Measurements from ENCODE around the gene SORCS2. TPM values are rescaled to one million over a fixed set of nuclear protein-coding genes. Genes with fewer than 3 reads are reported as not detected.

Gene SORCS2
- polyA plus RNA-seq, 1 donor from 2014 or later: 1.0 TPM

DNA sequence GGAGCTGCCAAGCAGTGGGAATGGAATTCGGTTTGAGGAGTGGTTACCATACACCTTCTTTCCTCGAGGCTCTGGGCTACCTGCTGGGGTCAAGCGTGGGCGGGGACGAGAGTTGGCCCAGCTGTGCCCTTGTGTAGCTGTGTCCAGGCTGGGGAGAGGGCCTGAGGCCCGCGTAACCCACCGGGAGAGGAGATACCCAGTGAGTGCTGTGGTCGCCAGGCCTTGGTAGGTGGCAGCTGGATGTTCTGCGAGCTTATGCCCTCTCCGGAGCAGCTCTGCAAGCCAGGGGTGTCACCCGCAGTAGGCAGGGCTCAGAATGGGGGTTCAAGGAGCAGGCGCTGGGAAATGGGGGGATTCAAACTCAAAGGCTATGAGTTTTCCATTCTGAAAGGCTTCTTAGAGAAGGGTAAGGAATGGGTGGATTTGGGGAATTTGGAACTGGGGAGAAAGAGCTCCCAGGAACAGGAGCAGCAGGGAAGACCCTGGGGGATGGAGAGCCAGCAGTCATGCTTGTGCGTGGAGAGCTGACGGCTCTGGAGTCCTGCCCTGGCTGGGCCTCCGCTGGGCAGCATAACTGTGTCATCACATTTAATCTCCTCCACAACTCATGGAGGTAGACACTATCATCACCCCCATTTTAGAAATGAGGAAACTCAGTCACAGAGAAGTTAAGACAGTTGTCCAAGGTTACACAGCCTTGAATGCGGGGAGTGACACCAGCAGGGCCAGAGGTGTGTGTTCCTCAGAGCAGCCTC is 117.5 kb downstream of the SORCS2 start:
- Histone ChIP-seq H3K79me2 (replicated peaks; ENCODE audit: insufficient read depth, low read length) (no peaks in the 10 kb centered on the region), H3K9me3 (ENCODE audit: low read length) (no peaks in the 10 kb centered on the region), H3K4me3 (ENCODE audit: low read length) (no peak overlapping the region), H3K4me2 (ENCODE audit: low read length) (no peak overlapping the region), H3F3A (ENCODE audit: insufficient read depth, low read length, poor library complexity, severe bottlenecking) (no peaks in the 10 kb centered on the region), H3K27ac (ENCODE audit: low read length) (no peak overlapping the region), H3K27me3 (ENCODE audit: insufficient read depth, low read depth, low read length) (peaks cover 3% of the 10 kb centered on the region), H2AFZ (ENCODE audit: low read depth, low read length) (no peak overlapping the region), H3K9ac (ENCODE audit: low read length) (no peak overlapping the region), H3K36me3 (ENCODE audit: insufficient read depth, low read length) (no peaks in the 10 kb centered on the region), H3K9me2 (ENCODE audit: insufficient read depth, low read length) (no peaks in the 10 kb centered on the region), H4K20me1 (ENCODE audit: insufficient read depth) (no peaks in the 10 kb centered on the region)
- TF ChIP-seq RAD21 (conservative IDR thresholded peaks at IDR 0.05) (no peak), EZH2 (IDR thresholded peaks at IDR 0.05; ENCODE audit: borderline replicate concordance, insufficient read depth, low read length, poor library complexity, severe bottlenecking) (no peak), POLR2AphosphoS5 (IDR thresholded peaks at IDR 0.05) (no peak), TAF1 (IDR thresholded peaks at IDR 0.05; ENCODE audit: low read depth) (no peak), SMC3 (conservative IDR thresholded peaks at IDR 0.05; ENCODE audit: poor library complexity) (no peak), EP300 (conservative IDR thresholded peaks at IDR 0.05; ENCODE audit: poor library complexity, severe bottlenecking) (no peak), MXI1 (conservative IDR thresholded peaks at IDR 0.05; ENCODE audit: poor library complexity, severe bottlenecking) (no peak)
- TF ChIP-seq, protein P1, sequence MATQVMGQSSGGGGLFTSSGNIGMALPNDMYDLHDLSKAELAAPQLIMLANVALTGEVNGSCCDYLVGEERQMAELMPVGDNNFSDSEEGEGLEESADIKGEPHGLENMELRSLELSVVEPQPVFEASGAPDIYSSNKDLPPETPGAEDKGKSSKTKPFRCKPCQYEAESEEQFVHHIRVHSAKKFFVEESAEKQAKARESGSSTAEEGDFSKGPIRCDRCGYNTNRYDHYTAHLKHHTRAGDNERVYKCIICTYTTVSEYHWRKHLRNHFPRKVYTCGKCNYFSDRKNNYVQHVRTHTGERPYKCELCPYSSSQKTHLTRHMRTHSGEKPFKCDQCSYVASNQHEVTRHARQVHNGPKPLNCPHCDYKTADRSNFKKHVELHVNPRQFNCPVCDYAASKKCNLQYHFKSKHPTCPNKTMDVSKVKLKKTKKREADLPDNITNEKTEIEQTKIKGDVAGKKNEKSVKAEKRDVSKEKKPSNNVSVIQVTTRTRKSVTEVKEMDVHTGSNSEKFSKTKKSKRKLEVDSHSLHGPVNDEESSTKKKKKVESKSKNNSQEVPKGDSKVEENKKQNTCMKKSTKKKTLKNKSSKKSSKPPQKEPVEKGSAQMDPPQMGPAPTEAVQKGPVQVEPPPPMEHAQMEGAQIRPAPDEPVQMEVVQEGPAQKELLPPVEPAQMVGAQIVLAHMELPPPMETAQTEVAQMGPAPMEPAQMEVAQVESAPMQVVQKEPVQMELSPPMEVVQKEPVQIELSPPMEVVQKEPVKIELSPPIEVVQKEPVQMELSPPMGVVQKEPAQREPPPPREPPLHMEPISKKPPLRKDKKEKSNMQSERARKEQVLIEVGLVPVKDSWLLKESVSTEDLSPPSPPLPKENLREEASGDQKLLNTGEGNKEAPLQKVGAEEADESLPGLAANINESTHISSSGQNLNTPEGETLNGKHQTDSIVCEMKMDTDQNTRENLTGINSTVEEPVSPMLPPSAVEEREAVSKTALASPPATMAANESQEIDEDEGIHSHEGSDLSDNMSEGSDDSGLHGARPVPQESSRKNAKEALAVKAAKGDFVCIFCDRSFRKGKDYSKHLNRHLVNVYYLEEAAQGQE (IDR thresholded peaks at IDR 0.05; ENCODE audit: borderline replicate concordance): no peak
- TF ChIP-seq, protein P2, sequence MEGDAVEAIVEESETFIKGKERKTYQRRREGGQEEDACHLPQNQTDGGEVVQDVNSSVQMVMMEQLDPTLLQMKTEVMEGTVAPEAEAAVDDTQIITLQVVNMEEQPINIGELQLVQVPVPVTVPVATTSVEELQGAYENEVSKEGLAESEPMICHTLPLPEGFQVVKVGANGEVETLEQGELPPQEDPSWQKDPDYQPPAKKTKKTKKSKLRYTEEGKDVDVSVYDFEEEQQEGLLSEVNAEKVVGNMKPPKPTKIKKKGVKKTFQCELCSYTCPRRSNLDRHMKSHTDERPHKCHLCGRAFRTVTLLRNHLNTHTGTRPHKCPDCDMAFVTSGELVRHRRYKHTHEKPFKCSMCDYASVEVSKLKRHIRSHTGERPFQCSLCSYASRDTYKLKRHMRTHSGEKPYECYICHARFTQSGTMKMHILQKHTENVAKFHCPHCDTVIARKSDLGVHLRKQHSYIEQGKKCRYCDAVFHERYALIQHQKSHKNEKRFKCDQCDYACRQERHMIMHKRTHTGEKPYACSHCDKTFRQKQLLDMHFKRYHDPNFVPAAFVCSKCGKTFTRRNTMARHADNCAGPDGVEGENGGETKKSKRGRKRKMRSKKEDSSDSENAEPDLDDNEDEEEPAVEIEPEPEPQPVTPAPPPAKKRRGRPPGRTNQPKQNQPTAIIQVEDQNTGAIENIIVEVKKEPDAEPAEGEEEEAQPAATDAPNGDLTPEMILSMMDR (IDR thresholded peaks at IDR 0.05; ENCODE audit: poor library complexity, severe bottlenecking): no peak

DNA sequence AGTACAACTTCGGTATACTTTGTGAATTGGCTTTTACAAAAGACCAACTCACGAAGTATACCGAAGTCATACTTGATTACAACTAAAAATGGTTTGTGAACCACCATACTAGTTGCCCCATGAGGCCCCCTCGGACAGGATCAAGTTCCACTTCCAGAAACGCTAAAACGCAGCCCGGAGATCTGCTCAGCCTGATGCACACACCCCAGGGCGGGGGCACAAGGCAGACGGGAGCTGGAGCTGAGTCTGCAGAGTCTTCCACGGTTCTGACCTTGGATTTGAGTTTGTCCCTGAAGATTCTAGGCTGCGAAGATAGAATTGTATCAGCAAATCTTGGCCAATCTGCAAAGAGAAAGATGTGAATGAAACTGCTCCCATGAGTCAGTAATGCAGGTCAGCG is 118.1 kb downstream of the SORCS2 start:
- TF ChIP-seq SMC3 (conservative IDR thresholded peaks at IDR 0.05; ENCODE audit: poor library complexity) (no peak), POLR2AphosphoS5 (IDR thresholded peaks at IDR 0.05) (no peak)

More for the DNA sequence above, 118.1 kb downstream of the SORCS2 start:
- Histone ChIP-seq H3K27me3 (ENCODE audit: insufficient read depth, low read depth, low read length) (peaks cover 3% of the 10 kb centered on the region), H3K9me3 (ENCODE audit: low read length) (no peaks in the 10 kb centered on the region), H3K9ac (ENCODE audit: low read length) (no peak overlapping the region), H3K27ac (ENCODE audit: low read length) (no peak overlapping the region), H3K79me2 (replicated peaks; ENCODE audit: insufficient read depth, low read length) (no peaks in the 10 kb centered on the region), H3K4me2 (ENCODE audit: low read length) (no peak overlapping the region), H3K9me2 (ENCODE audit: insufficient read depth, low read length) (no peaks in the 10 kb centered on the region), H3F3A (ENCODE audit: insufficient read depth, low read length, poor library complexity, severe bottlenecking) (no peaks in the 10 kb centered on the region), H4K20me1 (ENCODE audit: insufficient read depth) (no peaks in the 10 kb centered on the region), H3K36me3 (ENCODE audit: insufficient read depth, low read length) (no peaks in the 10 kb centered on the region), H2AFZ (ENCODE audit: low read depth, low read length) (no peak overlapping the region), H3K4me3 (ENCODE audit: low read length) (no peak overlapping the region)

Measured in neural cell (in vitro differentiated cells).